ENCODE results near the gene ARPC4.

ARPC4 gene

DNA sequence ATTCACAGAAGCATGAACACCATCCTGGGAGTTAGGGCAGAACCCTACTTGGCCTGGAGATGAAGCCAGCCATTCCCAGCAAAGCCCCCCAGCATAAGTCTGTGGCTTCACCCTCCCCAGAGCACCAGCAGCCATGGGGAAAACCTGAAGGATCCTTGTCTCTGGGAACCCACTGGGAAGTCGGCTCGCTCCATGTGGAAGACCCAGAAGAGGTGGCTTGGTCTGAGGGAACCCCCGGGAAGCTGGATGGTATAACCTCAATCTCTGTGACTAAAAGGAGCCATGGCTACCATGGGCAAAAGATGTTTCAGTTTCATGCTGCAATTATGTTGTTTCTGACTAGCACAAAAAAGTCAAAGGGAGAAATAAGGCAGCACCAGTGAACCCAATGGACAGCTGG, 62.7 kb downstream of the ARPC4 start:
- H3K4me3 Mint-ChIP-seq = no peak overlapping the region
- no peaks in the 10 kb centered on the region for H3K36me3 Mint-ChIP-seq (ENCODE audit: low read depth)
- H3K27ac Mint-ChIP-seq = no peak overlapping the region
- no peaks in the 10 kb centered on the region for H3K9me3 Mint-ChIP-seq
- H3K4me1 Mint-ChIP-seq = peaks cover 21% of the 10 kb centered on the region
- TF ChIP-seq, protein P1, sequence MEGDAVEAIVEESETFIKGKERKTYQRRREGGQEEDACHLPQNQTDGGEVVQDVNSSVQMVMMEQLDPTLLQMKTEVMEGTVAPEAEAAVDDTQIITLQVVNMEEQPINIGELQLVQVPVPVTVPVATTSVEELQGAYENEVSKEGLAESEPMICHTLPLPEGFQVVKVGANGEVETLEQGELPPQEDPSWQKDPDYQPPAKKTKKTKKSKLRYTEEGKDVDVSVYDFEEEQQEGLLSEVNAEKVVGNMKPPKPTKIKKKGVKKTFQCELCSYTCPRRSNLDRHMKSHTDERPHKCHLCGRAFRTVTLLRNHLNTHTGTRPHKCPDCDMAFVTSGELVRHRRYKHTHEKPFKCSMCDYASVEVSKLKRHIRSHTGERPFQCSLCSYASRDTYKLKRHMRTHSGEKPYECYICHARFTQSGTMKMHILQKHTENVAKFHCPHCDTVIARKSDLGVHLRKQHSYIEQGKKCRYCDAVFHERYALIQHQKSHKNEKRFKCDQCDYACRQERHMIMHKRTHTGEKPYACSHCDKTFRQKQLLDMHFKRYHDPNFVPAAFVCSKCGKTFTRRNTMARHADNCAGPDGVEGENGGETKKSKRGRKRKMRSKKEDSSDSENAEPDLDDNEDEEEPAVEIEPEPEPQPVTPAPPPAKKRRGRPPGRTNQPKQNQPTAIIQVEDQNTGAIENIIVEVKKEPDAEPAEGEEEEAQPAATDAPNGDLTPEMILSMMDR (IDR thresholded peaks at IDR 0.05) = no peak
- H3K27me3 Mint-ChIP-seq (ENCODE audit: low read depth, poor library complexity) = peaks cover 20% of the 10 kb centered on the region
- no peak for DNase-seq

Measured in nephron progenitor cell (in vitro differentiated cells).